HepG2 (cell line): ENCODE results near the gene SYNGAP1. TPM values are rescaled to one million over a fixed set of nuclear protein-coding genes. Genes with fewer than 3 reads are reported as not detected.
A peak's percentile ranks its signal among the peaks of the same experiment; 100 is the strongest.

Source experiments
- CREBL2 ChIP-seq: sonication (generic); formaldehyde crosslinking; IDR thresholded peaks from 2 replicates; pipeline ENCODE4 v1.8.1; 2023; ENCODE audit warnings: missing genetic modification reagents, mild to moderate bottlenecking, borderline replicate concordance
- DPF2 ChIP-seq: sonication (generic); formaldehyde crosslinking; IDR thresholded peaks from 2 replicates; pipeline ENCODE4 v1.4.0; 2020; ENCODE audit warnings: mild to moderate bottlenecking, low read depth, missing genetic modification reagents, borderline replicate concordance
- ESRRA ChIP-seq: sonication (generic); formaldehyde crosslinking; IDR thresholded peaks from 2 replicates; pipeline ENCODE4 v1.5.1; 2020; ENCODE audit warnings: mild to moderate bottlenecking, low read depth, missing genetic modification reagents
- HNRNPH1 ChIP-seq: fragments of 200-400 bp; formaldehyde crosslinking; optimal IDR thresholded peaks from 2 replicates; pipeline ENCODE3; 2017; ENCODE audit warnings: mild to moderate bottlenecking, low read depth, low read length
- KLF15 ChIP-seq: sonication (generic); formaldehyde crosslinking; IDR thresholded peaks from 2 replicates; pipeline ENCODE4 v1.8.1; 2023; ENCODE audit warnings: borderline replicate concordance, mild to moderate bottlenecking, inconsistent platforms, missing genetic modification reagents, mixed read lengths
- MED8 ChIP-seq: sonication (generic); formaldehyde crosslinking; IDR thresholded peaks from 2 replicates; pipeline ENCODE4 v1.8.1; 2023; ENCODE audit warnings: mild to moderate bottlenecking, missing genetic modification reagents; ENCODE audit not compliant: insufficient replicate concordance
- MEF2D ChIP-seq: sonication (generic); formaldehyde crosslinking; IDR thresholded peaks from 2 replicates; pipeline ENCODE4 v1.5.1; 2020; ENCODE audit warnings: mild to moderate bottlenecking, missing genetic modification reagents
- RARG ChIP-seq: sonication (generic); formaldehyde crosslinking; IDR thresholded peaks from 2 replicates; pipeline ENCODE4 v1.4.0; 2020; ENCODE audit warnings: low read depth, mild to moderate bottlenecking, missing genetic modification reagents
- SRY ChIP-seq: sonication (generic); formaldehyde crosslinking; IDR thresholded peaks from 2 replicates; pipeline ENCODE4 v1.8.0; 2022; ENCODE audit warnings: mild to moderate bottlenecking, missing genetic modification reagents
- SYNCRIP ChIP-seq: fragments of 200-400 bp; formaldehyde crosslinking; IDR thresholded peaks from 2 replicates; pipeline ENCODE4 v1.6.1; 2018; ENCODE audit warnings: mild to moderate bottlenecking, low read depth, low read length; ENCODE audit not compliant: insufficient read depth
- YEATS4 ChIP-seq: sonication (generic); formaldehyde crosslinking; IDR thresholded peaks from 2 replicates; pipeline ENCODE4 v1.4.0; 2020; ENCODE audit warnings: missing genetic modification reagents, borderline replicate concordance
- YY1 ChIP-seq: IDR thresholded peaks from 2 replicates; pipeline ENCODE4 v1.6.1; 2011; ENCODE audit warnings: low read length, low read depth, moderate library complexity, mild to moderate bottlenecking; ENCODE audit not compliant: insufficient read depth, insufficient replicate concordance
- ZBTB4 ChIP-seq: sonication (generic); formaldehyde crosslinking; IDR thresholded peaks from 2 replicates; pipeline ENCODE4 v1.4.0; 2020; ENCODE audit warnings: missing genetic modification reagents, mild to moderate bottlenecking, borderline replicate concordance
- ZGPAT ChIP-seq: IDR thresholded peaks from 2 replicates; pipeline ENCODE4 v1.6.1; 2016; ENCODE audit warnings: mild to moderate bottlenecking
- ZKSCAN5 ChIP-seq: sonication (generic); formaldehyde crosslinking; IDR thresholded peaks from 2 replicates; pipeline ENCODE4 v1.5.1; 2020; ENCODE audit warnings: mild to moderate bottlenecking, missing genetic modification reagents
- ZKSCAN8 ChIP-seq: IDR thresholded peaks from 2 replicates; pipeline ENCODE4 v1.6.1; 2016; ENCODE audit warnings: borderline replicate concordance, missing genetic modification reagents, missing compliant biosample characterization
- ZNF431 ChIP-seq: sonication (generic); formaldehyde crosslinking; IDR thresholded peaks from 2 replicates; pipeline ENCODE4 v1.9.0; 2022; ENCODE audit warnings: missing genetic modification reagents, low read depth, mild to moderate bottlenecking, borderline replicate concordance
- ZNF441 ChIP-seq: sonication (generic); formaldehyde crosslinking; IDR thresholded peaks from 2 replicates; pipeline ENCODE4 v1.7.0; 2021; ENCODE audit warnings: missing genetic modification reagents, borderline replicate concordance
- ZNF460 ChIP-seq: sonication (generic); formaldehyde crosslinking; IDR thresholded peaks from 2 replicates; pipeline ENCODE4 v1.5.1; 2020; ENCODE audit warnings: missing genetic modification reagents, mild to moderate bottlenecking, borderline replicate concordance
- ZNF772 ChIP-seq: sonication (generic); formaldehyde crosslinking; IDR thresholded peaks from 2 replicates; pipeline ENCODE4 v1.5.0; 2020; ENCODE audit warnings: mild to moderate bottlenecking, missing genetic modification reagents
- ZSCAN20 ChIP-seq: sonication (generic); formaldehyde crosslinking; IDR thresholded peaks from 2 replicates; pipeline ENCODE4 v1.4.0; 2020; ENCODE audit warnings: missing genetic modification reagents, mild to moderate bottlenecking, borderline replicate concordance
- polyA plus RNA-seq, 8 experiments: library from polyadenylated mRNA; depleted of rRNA in 3 of 8; stranded (reverse) in 7 of 8; unstranded in 1 of 8; fragments of >200 nt; fragmentation: Illumina TruSeq in 4 of 8; extraction: Trizol in 4 of 8; gene quantifications; 2 replicates each; pipeline versions ENCODE4 v1.2.1 to v1.2.3, GENCODE V29; 2011 to 2016; ENCODE audit warnings: low read depth in 4 of 8, missing spikeins in 1 of 8, mixed read lengths in 1 of 8; ENCODE audit not compliant: insufficient read depth in 1 of 8
- total RNA-seq, 5 experiments: library from RNA; depleted of rRNA; stranded (reverse); fragments of >200 nt; fragmentation: Illumina TruSeq; extraction: Trizol; gene quantifications; 2 replicates each; pipeline ENCODE4 v1.2.3, GENCODE V29; 2016; ENCODE audit warnings: low read depth in 1 of 5
- TF ChIP-seq, protein P1 (sequence below): sonication (generic); formaldehyde crosslinking; IDR thresholded peaks from 2 replicates; pipeline ENCODE4 v1.8.0; 2022; ENCODE audit warnings: low read depth, missing genetic modification reagents

Gene SYNGAP1
- total and polyA plus RNA-seq, 2 of the 13 experiments (the other 11 are each of a cell fraction or from before 2014, with no cell fraction given) = 0.75 to 1.1 TPM

- TF ChIP-seq MEF2D (CRISPR knock-in tag) (peak; percentile 93), YY1 (peak; percentile 57), ZSCAN20 (0 out of 2 replicates have a peak, but pooled peaks have one; percentile 63), ZNF441 (peak; percentile 89; the same call in 1 of the 2 replicates), KLF15 (no peak), ZNF460 (CRISPR knock-in tag) (no peak; the same call in 1 of the 2 replicates), CREBL2 (CRISPR knock-in tag) (peak; percentile 83; the same call in 1 of the 2 replicates), SRY (CRISPR knock-in tag) (peak; percentile 99), DPF2 (CRISPR knock-in tag) (0 out of 2 replicates have a peak, but pooled peaks have one; percentile 43), ZGPAT (peak; percentile 95), HNRNPH1 (no peak), ZBTB4 (peak; percentile 92), SYNCRIP (no peak), ZNF772 (peak; percentile 94), YEATS4 (CRISPR knock-in tag) (peak; percentile 88), ESRRA (CRISPR knock-in tag) (peak; percentile 84), MED8 (CRISPR knock-in tag) (peak; percentile 55), ZNF431 (CRISPR knock-in tag) (peak; percentile 90; the same call in 1 of the 2 replicates), ZKSCAN8 (CRISPR knock-in tag) (peak; percentile 83), ZKSCAN5 (CRISPR knock-in tag) (peak; percentile 65; the same call in 1 of the 2 replicates), RARG (CRISPR knock-in tag) (no peak)
- TF ChIP-seq, protein P1, sequence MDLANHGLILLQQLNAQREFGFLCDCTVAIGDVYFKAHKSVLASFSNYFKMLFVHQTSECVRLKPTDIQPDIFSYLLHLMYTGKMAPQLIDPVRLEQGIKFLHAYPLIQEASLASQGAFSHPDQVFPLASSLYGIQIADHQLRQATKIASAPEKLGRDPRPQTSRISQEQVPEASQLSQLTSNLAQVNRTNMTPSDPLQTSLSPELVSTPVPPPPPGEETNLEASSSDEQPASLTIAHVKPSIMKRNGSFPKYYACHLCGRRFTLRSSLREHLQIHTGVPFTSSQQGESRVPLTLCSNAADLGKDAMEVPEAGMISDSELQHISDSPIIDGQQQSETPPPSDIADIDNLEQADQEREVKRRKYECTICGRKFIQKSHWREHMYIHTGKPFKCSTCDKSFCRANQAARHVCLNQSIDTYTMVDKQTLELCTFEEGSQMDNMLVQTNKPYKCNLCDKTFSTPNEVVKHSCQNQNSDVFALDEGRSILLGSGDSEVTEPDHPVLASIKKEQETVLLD = peak; percentile 99
Measured at GRCh38 chr6:33410050-33410710, 9.7 kb upstream of the SYNGAP1 start (continued).
